K562 (cell line): ENCODE data around the gene CSNK1D. TPM values are rescaled to one million over a fixed set of nuclear protein-coding genes. Genes with fewer than 3 reads are reported as not detected.
A peak's percentile ranks its signal among the peaks of the same experiment; 100 is the strongest.

ENCODE experiments used
- AFF1 ChIP-seq, 2 experiments: fragments of 450-650 bp; IDR thresholded peaks; 2 replicates each; pipeline ENCODE4 v1.6.1; 2018; ENCODE audit warnings: mild to moderate bottlenecking in 2 of 2, low read depth in 1 of 2; ENCODE audit not compliant: partially characterized antibody in 2 of 2
- BRF2 ChIP-seq: IDR thresholded peaks from 3 replicates; pipeline ENCODE4 v1.6.1; 2011; ENCODE audit warnings: borderline replicate concordance, mild to moderate bottlenecking; ENCODE audit not compliant: insufficient read length, insufficient read depth
- CHCHD3 ChIP-seq: fragments of 250-450 bp; sonication (Bioruptor Pico); IDR thresholded peaks from 2 replicates; pipeline ENCODE4 v2.1.2; 2022; ENCODE audit warnings: mild to moderate bottlenecking
- E2F4 ChIP-seq: sonication (generic); formaldehyde crosslinking; IDR thresholded peaks from 2 replicates; pipeline ENCODE4 v1.8.0; 2022; ENCODE audit warnings: mild to moderate bottlenecking, low read depth, missing genetic modification reagents
- FOSL1 ChIP-seq: fragments of 200-800 bp; sonication (Bioruptor generic); conservative IDR thresholded peaks from 2 replicates; pipeline ENCODE4 v1.6.1; 2016; ENCODE audit warnings: missing genetic modification characterization, missing compliant biosample characterization
- FOXP4 ChIP-seq: sonication (generic); formaldehyde crosslinking; IDR thresholded peaks from 2 replicates; pipeline ENCODE4 v1.8.0; 2022; ENCODE audit warnings: mild to moderate bottlenecking, missing genetic modification reagents, borderline replicate concordance
- GABPB2 ChIP-seq: fragments of 250-450 bp; sonication (Bioruptor Pico); conservative IDR thresholded peaks from 2 replicates; pipeline ENCODE4 v1.5.1; 2021; ENCODE audit warnings: mild to moderate bottlenecking
- GATA2 ChIP-seq: sonication (generic); formaldehyde crosslinking; IDR thresholded peaks from 2 replicates; pipeline ENCODE4 v1.4.0; 2020; ENCODE audit warnings: mild to moderate bottlenecking, missing genetic modification reagents
- GTF2A2 ChIP-seq: IDR thresholded peaks from 2 replicates; pipeline ENCODE4 v1.6.1; 2016; ENCODE audit warnings: mild to moderate bottlenecking, missing genetic modification characterization, missing compliant biosample characterization
- MAZ ChIP-seq, 2 experiments: fragments of 450-650 bp in 1 of 2; sonication (generic) in 1 of 2; formaldehyde crosslinking; IDR thresholded peaks in 1 of 2; conservative IDR thresholded peaks in 1 of 2; 2 replicates each; pipeline versions ENCODE4 v1.4.0 to v1.5.0; 2020; ENCODE audit warnings: mild to moderate bottlenecking in 1 of 2, missing genetic modification reagents in 1 of 2
- SIN3B ChIP-seq: fragments of 450-650 bp; IDR thresholded peaks from 2 replicates; pipeline ENCODE4 v1.6.1; 2017; ENCODE audit warnings: low read depth, mild to moderate bottlenecking, moderate library complexity
- XRCC3 ChIP-seq: fragments of 450-650 bp; IDR thresholded peaks from 2 replicates; pipeline ENCODE4 v1.6.1; 2017; ENCODE audit warnings: mild to moderate bottlenecking, moderate library complexity
- XRCC4 ChIP-seq: IDR thresholded peaks from one replicate; pipeline ENCODE4 v1.6.1; 2011; ENCODE audit not compliant: insufficient read depth, insufficient read length; ENCODE audit errors: extremely low read depth
- ZBTB1 ChIP-seq: sonication (generic); formaldehyde crosslinking; IDR thresholded peaks from 2 replicates; pipeline ENCODE4 v1.8.1; 2023; ENCODE audit warnings: missing genetic modification reagents, low read depth, mild to moderate bottlenecking, borderline replicate concordance
- ZBTB2 ChIP-seq: fragments of 450-650 bp; IDR thresholded peaks from 2 replicates; pipeline ENCODE4 v1.6.1; 2016; ENCODE audit warnings: antibody characterized with exemption
- ZNF165 ChIP-seq: fragments of 250-450 bp; sonication (Bioruptor Pico); IDR thresholded peaks from 2 replicates; pipeline ENCODE4 v1.4.0; 2020; ENCODE audit warnings: borderline replicate concordance
- ZZZ3 ChIP-seq: fragments of 450-650 bp; IDR thresholded peaks from 2 replicates; pipeline ENCODE4 v1.6.1; 2016; ENCODE audit warnings: antibody characterized with exemption, mild to moderate bottlenecking, moderate library complexity
- polyA plus RNA-seq, 8 experiments: library from polyadenylated mRNA; depleted of rRNA in 4 of 8; stranded (reverse) in 5 of 8; unstranded in 3 of 8; fragments of >200 nt; fragmentation: Nextera tagmentation in 2 of 8; fragmentation: Illumina TruSeq in 1 of 8; extraction: Ambion mirVana in 2 of 8; extraction: Trizol in 1 of 8; gene quantifications; 2 replicates each; pipeline versions ENCODE4 v1.2.1 to v1.2.3, GENCODE V29; 2011 to 2014; ENCODE audit warnings: inconsistent platforms in 1 of 8, missing spikeins in 1 of 8
- total RNA-seq, 7 experiments: library from RNA; depleted of rRNA in 6 of 7; stranded (reverse); fragments of >200 nt in 6 of 7; fragmentation: Illumina TruSeq in 2 of 7; extraction: Trizol in 2 of 7; gene quantifications; 2 replicates each; pipeline versions ENCODE4 v1.2.1 to v1.2.3, GENCODE V29; 2011 to 2021; ENCODE audit warnings: low replicate concordance in 1 of 7

Gene CSNK1D
- total and polyA plus RNA-seq, 9 of the 15 experiments (the other 6 are each of a cell fraction or from before 2014, with no cell fraction given), result 6.5 to 133 (median 41.3) TPM

GRCh38 chr17:82273327-82274133 is at the start of gene CSNK1D (continued):
- TF ChIP-seq MAZ (CRISPR knock-in tag; conservative IDR thresholded peaks at IDR 0.05 in 1 of 2, IDR thresholded peaks at IDR 0.05 in 1 of 2), result peak; percentile 92 to 95
- TF ChIP-seq ZZZ3, result peak; percentile 100
- TF ChIP-seq XRCC4, result no peak
- TF ChIP-seq AFF1 (IDR thresholded peaks at IDR 0.05; ENCODE audit: low read depth in 1 of 2, partially characterized antibody in 2 of 2), result no peak
- TF ChIP-seq FOXP4 (CRISPR knock-in tag), result no peak
- TF ChIP-seq CHCHD3 (CRISPR knock-in tag), result no peak
- no peak for TF ChIP-seq XRCC3
- no peak for TF ChIP-seq ZNF165 (CRISPR knock-in tag)
- TF ChIP-seq BRF2, result no peak
- TF ChIP-seq ZBTB2, result no peak
- no peak for TF ChIP-seq E2F4 (CRISPR knock-in tag)
- TF ChIP-seq GATA2 (CRISPR knock-in tag), result no peak
- 0 out of 2 replicates have a peak, but pooled peaks have one; percentile 62 for TF ChIP-seq SIN3B
- peak; percentile 68 for TF ChIP-seq FOSL1 (tag)
- no peak for TF ChIP-seq GTF2A2
- no peak; the same call in 1 of the 2 replicates for TF ChIP-seq ZBTB1 (CRISPR knock-in tag)
- TF ChIP-seq GABPB2 (CRISPR knock-in tag), result no peak
